Psoas muscle (tissue), 8 donors: ENCODE results near the gene BCORL1. TPM values are rescaled to one million over a fixed set of nuclear protein-coding genes. Genes with fewer than 3 reads are reported as not detected.
A peak's percentile ranks its signal among the peaks of the same experiment; 100 is the strongest.

ENCODE experiments used
- ATAC-seq, 4 donors: fragments of 200-7000 bp; cut with Tn5 transposase; one replicate each; pipeline ENCODE4 v1.9.1; 2020; ENCODE audit warnings: moderate library complexity in 3 of 4, mild to moderate bottlenecking in 2 of 4
- DNase-seq, 2 donors: peaks; one replicate each; pipeline ENCODE4 v3.0.0-alpha.2; 2020
- H3K27ac ChIP-seq: fragments of 200-600 bp; one replicate; pipeline ENCODE4 v1.8.0; 2022
- H3K27me3 ChIP-seq, 3 donors: fragments of 200-600 bp in 1 of 3; one replicate each; pipeline versions ENCODE4 v1.6.1 to v1.8.0; 2013 to 2022; ENCODE audit warnings: low read length in 2 of 3, mild to moderate bottlenecking in 2 of 3, moderate library complexity in 1 of 3; ENCODE audit not compliant: insufficient read depth in 3 of 3
- H3K36me3 ChIP-seq, 2 donors: fragments of 200-600 bp in 1 of 2; one replicate each; pipeline versions ENCODE4 v1.6.1 to v1.8.0; 2013 to 2022; ENCODE audit warnings: low read depth in 1 of 2, mild to moderate bottlenecking in 1 of 2, moderate library complexity in 1 of 2; ENCODE audit not compliant: insufficient read depth in 1 of 2
- H3K4me1 ChIP-seq: fragments of 200-600 bp; one replicate; pipeline ENCODE4 v1.8.0; 2022
- H3K4me3 ChIP-seq: fragments of 200-600 bp; one replicate; pipeline ENCODE4 v1.8.0; 2022; ENCODE audit warnings: mild to moderate bottlenecking
- H3K9me3 ChIP-seq: fragments of 200-600 bp; one replicate; pipeline ENCODE4 v1.8.0; 2022
- WGBS, 3 donors: extraction: QIAGEN DNeasy Blood & Tissue Kit; methylation state at CpG; one replicate each; pipeline versions ENCODE4 v1.1.6 to v1.1.7; 2013; 5-methylcytosine and 5-hydroxymethylcytosine counted together
- intact Hi-C, 2 donors: fragments of 100-400 bp; cut with DNase I; formaldehyde crosslinking; loops; one replicate each; pipeline versions ENCODE4 v1.11.0 to v1.14.2; 2022
- polyA plus RNA-seq, 3 donors: library from polyadenylated mRNA; stranded (reverse); fragments of 200-250 nt; gene quantifications; one replicate each; pipeline ENCODE4 v1.2.3, GENCODE V29; 2013
- total RNA-seq, 4 donors: library from RNA; stranded (reverse); fragmentation: NEBNext Ultra II Directional in 2 of 4; extraction: Animal tissue kit (Norgen Biotek cat#: 25700) in 2 of 4; gene quantifications; one replicate each; pipeline versions ENCODE4 v1.2.1 to v1.2.4, GENCODE V29; 2021 to 2023
- TF ChIP-seq, protein P1 (sequence below): fragments of 200-600 bp; IDR thresholded peaks from one replicate; pipeline ENCODE4 v1.8.0; 2022; ENCODE audit warnings: antibody characterized with exemption
- donor health status: healthy with polysubstance abuse.
- donor health status: DM: no; HTN: no; CAD: no; lungs with moderate emphysema.
- donor health status: Bipolar disorder and iron deficiency.
- donor health status: healthy.
- donor health status: DM: yes; HTN: yes; CAD: no.
- donor health status: DM: no; HTN: no; CAD: no.
- donor health status: DM: no; HTN: no; CAD: no.
- donor health status: DM: yes; HTN: yes; CAD: no.

BCORL1 gene
- total and polyA plus RNA-seq, 7 donors = 0.96 to 6.2 (median 4.5) TPM

DNA sequence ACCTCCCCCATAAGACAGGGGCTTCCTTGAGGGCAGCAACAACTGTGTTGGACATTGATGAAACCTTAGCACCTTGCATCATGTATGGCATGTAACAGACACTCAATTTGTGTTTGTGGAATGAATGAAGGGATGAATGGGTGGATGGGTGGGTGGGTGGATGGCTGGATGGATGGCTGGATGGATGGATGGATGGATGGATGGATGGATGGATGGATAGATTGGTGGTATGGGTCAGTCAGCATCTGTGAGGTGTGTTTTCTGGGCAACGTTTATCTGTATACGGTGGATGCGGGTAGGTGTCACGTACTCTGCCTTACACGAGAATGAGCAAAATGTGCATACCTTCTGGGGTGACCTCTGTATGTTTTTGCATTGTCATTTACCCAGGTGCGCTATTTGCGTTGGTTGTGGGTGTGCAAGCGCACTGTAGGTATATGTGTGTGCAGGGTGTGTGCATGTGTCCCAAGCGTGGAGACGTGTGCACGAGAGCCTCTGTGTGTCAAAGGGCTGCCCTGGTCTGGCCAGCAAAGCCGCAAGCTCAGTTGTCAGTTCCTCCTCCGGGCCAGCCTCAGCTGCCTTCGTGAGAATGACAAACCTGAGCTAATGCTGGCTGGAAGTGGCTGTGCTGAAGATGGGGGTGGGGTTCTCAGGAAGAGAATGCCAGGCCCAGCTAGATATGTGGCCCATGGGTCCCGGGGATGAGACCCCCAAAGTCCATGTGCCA is 101.4 kb downstream of the BCORL1 start:
- intact Hi-C loops = loop anchor here in 1 of 2 donors (2.0 kb wide), 1 partner anchor 37 kb away; no protein-coding TSS in a partner anchor
- Histone ChIP-seq H3K9me3 (no peaks in the 10 kb centered on the region), H3K27me3 (peaks cover 0 to 4% (median 0%) of the 10 kb centered on the region in 3 donors), H3K27ac (no peak overlapping the region), H3K36me3 (no peaks in the 10 kb centered on the region), H3K4me3 (no peak overlapping the region), H3K4me1 (no peaks in the 10 kb centered on the region)
- 80 to 82% (median 80%) methylated on average over 15 of the region's 15 CpGs for WGBS, 3 donors
- ATAC-seq = no peak
- TF ChIP-seq, protein P1, sequence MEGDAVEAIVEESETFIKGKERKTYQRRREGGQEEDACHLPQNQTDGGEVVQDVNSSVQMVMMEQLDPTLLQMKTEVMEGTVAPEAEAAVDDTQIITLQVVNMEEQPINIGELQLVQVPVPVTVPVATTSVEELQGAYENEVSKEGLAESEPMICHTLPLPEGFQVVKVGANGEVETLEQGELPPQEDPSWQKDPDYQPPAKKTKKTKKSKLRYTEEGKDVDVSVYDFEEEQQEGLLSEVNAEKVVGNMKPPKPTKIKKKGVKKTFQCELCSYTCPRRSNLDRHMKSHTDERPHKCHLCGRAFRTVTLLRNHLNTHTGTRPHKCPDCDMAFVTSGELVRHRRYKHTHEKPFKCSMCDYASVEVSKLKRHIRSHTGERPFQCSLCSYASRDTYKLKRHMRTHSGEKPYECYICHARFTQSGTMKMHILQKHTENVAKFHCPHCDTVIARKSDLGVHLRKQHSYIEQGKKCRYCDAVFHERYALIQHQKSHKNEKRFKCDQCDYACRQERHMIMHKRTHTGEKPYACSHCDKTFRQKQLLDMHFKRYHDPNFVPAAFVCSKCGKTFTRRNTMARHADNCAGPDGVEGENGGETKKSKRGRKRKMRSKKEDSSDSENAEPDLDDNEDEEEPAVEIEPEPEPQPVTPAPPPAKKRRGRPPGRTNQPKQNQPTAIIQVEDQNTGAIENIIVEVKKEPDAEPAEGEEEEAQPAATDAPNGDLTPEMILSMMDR = no peak
- peak in 1 of 2 donors; percentile 41 for DNase-seq

GRCh38 chrX:130084631-130085237 is 102.3 kb downstream of the BCORL1 start:
- intact Hi-C loops = loop anchor here in 1 of 2 donors (2.0 kb wide), 1 partner anchor 36 kb away; no protein-coding TSS in a partner anchor
- peaks cover 0 to 4% (median 0%) of the 10 kb centered on the region in 3 donors for H3K27me3 ChIP-seq
- peak in 1 of 2 donors; percentile 40 for DNase-seq
- no peaks in the 10 kb centered on the region for H3K36me3 ChIP-seq
- TF ChIP-seq, protein P1 = no peak
- no peaks in the 10 kb centered on the region for H3K4me1 ChIP-seq
- H3K4me3 ChIP-seq = no peak overlapping the region
- ATAC-seq = no peak
- WGBS, 3 donors = 74 to 80% (median 76%) methylated on average over 7 to 9 of the region's 9 CpGs
- no peaks in the 10 kb centered on the region for H3K9me3 ChIP-seq
- no peak overlapping the region for H3K27ac ChIP-seq

- Histone ChIP-seq H3K4me3 (no peak overlapping the region), H3K27me3 (peaks cover 0 to 4% (median 0%) of the 10 kb centered on the region in 3 donors), H3K27ac (peak overlapping the region; percentile 30), H3K9me3 (no peaks in the 10 kb centered on the region), H3K36me3 (no peaks in the 10 kb centered on the region), H3K4me1 (no peaks in the 10 kb centered on the region)
- DNase-seq (peak in 1 of 2 donors; percentile 50), ATAC-seq (peak in 1 of 4 donors; percentile 37)
- TF ChIP-seq, protein P1 = no peak
- intact Hi-C loops = loop anchor here in 1 of 2 donors (2.0 kb wide), 1 partner anchor 35 kb away; no protein-coding TSS in a partner anchor
- 48 to 71% (median 55%) methylated on average over 11 of the region's 11 CpGs for WGBS, 3 donors
Observed at GRCh38 chrX:130085551-130086446, 103.4 kb downstream of the BCORL1 start.

- no peaks in the 10 kb centered on the region for H3K36me3 ChIP-seq
Observed at GRCh38 chrX:130086447-130087206, 104.2 kb downstream of the BCORL1 start.

More at GRCh38 chrX:130086447-130087206, 104.2 kb downstream of the BCORL1 start:
- DNase-seq (peak in 1 of 2 donors; percentile 57), ATAC-seq (no peak)
- Histone ChIP-seq H3K4me1 (no peaks in the 10 kb centered on the region), H3K9me3 (no peaks in the 10 kb centered on the region), H3K27me3 (peaks cover 0 to 4% (median 0%) of the 10 kb centered on the region in 3 donors), H3K4me3 (no peak overlapping the region), H3K27ac (no peak overlapping the region)
- intact Hi-C loops = no loop called here
- TF ChIP-seq, protein P1 = no peak
- 68 to 88% (median 77%) methylated on average over 9 to 13 of the region's 13 CpGs for WGBS, 3 donors
